GM11168 (cell line): ENCODE data around the gene MACROD1.

Experiments
- in situ Hi-C: fragments of 300-500 bp; cut with MboI; formaldehyde crosslinking; loops from one replicate; pipeline ENCODE4 v1.12.0; 2022; ENCODE audit warnings: low sequenced_read_pairs; ENCODE audit not compliant: unreplicated experiment

MACROD1 gene

DNA sequence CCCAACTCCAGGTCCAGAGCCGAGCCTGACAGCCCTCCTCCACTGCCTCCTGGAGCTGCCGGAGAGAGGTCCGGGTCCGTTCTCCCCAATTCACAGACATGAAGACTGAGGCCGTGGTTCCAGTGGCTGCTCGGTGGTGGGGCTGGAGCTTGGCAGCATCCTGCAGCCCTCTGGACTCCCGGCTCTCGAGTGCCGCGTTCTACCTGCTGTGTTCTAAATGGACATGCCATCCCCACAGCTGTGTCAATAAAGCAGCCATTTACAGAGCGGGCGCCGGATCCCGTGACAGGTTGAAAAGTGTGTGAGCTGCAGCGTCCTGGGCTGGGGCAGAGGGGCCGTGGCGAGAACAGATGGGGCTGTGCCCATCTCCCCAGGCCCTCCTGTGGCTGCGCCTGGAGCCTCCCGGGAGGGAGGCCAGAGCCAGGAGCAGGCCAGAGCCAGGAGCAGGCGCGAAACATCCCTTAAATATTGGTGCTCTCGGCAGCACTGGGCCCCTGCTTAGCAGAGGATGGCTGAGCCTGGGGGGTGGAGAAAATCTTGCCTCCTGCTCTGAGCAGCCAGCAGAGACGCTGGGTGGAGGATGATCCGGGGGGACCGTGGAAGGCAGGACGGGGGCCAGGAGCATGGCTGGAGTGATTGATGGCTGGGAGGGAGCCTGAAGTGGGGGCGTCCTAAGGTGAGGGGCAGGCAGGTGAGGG is 84.0 kb downstream of the MACROD1 start:
- in situ Hi-C loops, result no loop called here

DNA sequence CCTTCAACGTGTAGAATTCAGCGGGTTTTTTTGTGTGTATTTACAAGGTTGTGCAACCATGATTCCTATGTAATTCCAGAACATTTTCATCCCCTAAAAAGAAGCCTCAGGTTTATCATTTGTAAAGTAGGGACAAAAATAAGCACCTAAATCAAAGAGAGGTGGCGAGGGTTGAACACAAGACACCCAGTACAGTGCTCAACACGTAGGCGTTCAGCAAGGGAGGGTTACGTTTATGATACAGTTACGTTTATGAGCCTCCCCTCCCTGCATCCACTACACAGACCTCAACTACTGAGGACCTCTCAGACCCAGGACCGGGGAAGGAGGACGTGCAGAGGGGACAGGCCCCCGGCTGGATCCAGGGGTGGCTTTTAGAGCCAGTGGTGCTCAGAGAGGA is 85.5 kb downstream of the MACROD1 start:
- in situ Hi-C loops, result no loop called here

DNA sequence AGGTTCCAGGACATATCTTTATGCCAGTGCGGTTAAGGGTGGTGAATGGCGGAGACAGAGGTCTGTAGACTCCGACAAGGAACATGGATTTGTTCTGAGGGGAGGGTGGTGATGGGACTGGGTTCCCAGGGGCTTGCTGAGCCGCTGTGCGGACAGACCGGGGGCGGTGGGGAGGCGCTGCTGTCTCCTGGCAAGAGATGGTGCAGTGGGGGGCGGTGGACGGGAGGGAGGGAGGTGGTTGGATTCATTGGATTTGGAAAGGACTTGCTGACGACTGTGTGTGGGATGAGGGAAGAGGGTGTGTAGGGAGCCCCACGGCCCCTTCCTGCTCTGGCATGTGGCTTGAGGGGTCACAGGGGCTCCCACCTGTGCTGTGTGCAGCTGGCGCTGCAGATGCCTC is 87.0 kb downstream of the MACROD1 start:
- in situ Hi-C loops, result no loop called here

DNA sequence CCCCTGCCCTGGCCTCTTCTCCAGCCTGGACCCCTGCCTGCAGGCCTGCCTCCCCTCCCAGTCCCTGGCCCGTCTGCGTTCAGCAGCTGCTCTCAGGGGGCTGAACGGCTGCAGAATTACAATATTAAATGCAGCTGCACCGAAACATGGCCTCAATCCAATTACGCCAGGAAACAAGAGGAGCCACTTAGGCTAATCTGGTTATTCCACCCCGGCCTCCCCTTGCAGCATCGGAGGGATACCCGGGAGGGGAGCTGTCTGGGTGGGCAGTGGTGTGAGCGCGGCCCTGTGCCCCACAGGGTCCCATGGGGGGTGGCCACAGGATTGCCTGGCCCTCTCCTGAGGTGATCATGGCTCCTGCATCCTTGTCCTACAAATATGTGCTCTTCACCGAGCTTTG is 87.6 kb downstream of the MACROD1 start:
- in situ Hi-C loops, result no loop called here

DNA sequence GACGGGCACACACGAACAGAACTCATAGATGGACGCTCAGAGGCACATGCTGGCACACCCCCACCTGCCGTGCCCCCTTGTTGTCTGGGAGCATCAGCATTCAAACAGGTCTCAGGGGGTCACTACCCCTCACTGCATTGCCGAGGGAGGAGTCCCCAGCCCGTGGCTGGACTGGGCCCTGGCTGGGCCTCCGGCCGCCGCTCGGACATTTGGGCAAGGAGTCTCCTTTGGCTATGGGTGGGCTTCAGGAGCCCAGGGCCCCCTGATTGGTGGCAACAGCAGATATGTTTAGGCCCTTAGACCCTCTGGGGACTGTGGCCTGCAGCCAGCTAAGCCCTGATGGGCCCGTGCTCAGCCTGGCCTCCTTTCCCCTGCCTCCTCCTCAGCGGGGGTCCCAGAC is 88.3 kb downstream of the MACROD1 start:
- in situ Hi-C loops, result no loop called here

DNA sequence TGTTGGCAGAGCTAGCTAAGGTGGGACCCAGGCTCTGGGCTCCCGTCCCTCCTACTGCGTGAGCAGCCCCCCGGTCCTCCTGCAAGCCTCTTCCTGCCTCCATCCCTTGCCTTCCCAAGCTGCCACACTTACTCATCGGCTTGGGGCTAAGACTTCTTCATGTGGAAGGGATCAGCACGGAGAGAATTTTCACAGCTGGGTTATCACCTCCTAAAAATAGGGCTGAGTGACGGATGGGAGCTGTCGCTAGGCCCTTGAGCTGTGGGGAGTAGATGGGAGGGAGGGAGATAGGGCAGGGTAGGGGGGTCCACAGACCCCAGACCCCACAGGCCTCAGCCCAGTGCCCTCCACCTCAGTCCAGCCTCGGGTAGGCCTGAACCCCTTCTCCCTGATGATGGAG is 89.2 kb downstream of the MACROD1 start:
- in situ Hi-C loops, result no loop called here

DNA sequence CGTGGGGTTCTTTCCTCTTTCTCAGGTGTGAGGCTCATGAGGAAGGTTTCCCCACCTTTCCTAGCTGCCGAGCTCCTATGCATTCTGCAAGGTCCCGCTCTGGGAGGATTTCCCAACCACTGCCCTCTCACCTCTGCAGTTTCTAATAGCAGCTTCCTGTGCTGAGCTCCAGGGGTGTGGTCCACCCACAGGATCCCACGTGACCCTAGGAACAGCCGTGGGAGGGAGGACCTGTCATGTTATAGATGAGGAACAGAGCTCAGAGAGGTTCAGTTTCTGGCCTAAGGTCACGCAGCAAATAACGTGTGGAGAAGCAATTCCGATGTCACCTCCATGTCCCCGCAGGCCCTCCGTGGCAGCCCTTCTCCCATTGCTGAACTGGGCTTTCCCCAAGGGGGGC is 91.7 kb downstream of the MACROD1 start:
- in situ Hi-C loops, result no loop called here

DNA sequence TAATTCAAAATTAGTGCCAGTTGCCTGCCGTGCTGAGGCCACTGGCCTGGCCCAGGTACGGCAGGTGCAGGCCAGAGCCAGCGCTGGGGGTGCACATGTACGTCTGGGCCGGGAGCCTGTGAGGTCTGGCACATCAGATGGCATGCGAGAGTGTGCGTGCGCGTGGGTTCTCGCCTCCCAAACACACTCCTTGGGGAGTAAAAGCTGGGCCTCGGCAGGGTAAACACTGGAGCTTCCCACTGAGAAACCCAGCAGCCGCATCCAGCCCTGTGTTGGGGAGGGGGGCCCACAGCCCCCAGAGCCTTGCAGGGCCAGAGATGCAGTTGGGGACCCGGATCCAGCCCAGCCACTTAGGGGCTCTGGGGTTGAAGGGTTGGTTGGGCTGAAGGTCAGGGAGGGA is 92.4 kb downstream of the MACROD1 start:
- in situ Hi-C loops, result no loop called here

DNA sequence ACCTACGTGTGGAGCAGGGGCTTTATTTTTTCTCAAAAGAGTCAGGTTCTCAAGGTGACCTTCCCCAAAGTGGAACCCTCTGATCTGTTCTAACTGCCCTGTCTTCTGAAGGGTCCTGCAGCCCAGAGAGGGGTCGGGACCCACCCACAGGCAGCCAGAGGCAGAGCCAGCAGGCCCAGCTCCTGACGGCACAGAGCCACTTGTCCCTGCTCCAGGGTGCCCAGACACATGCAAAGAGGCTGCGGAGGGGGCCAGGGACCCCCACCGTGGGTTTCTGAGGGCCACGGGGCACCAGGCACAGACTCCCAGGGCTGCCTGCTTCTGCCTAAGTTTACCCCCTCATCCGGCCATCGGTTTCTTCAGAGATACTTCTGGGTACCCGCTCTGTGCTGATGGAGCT is 93.0 kb downstream of the MACROD1 start:
- in situ Hi-C loops, result no loop called here

DNA sequence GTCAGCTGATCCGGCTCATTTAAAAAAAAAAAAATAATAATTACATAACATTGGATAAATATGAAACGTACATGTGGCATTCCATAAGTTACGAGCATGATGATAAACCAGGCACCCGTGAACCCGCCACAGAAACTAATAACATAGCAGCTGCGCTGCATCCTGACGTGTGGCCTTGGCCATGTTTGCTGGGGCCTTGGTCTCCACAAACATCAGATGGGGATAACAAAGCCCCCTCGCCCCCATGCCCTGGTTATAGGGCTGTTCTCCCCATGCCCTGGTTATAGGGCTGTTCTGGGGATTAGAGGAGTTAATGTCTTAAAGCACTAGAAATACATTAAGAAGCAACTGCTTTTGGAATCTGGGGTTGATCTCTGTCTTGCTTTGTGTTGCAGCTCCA is 93.5 kb downstream of the MACROD1 start:
- in situ Hi-C loops, result no loop called here

DNA sequence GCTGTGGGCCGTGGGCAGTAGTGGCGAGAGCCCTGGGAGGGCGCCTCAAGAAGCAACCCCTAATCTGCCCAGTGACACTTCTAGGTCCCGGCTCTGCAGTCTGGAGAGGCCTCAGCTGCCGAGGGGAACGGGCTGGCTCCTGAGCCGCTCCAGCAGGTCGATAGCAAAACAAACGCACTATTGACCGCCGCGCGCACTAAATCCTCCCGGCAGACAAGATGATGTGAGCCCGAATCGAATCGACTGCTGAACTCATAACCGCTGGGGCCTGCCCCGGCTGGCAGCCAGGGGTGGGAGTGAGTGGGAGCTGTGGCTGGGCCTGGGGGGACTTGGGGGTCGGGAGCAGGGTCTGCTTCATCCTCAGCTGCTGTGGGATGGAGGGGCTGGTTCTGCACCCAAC is 94.1 kb downstream of the MACROD1 start:
- in situ Hi-C loops, result no loop called here

DNA sequence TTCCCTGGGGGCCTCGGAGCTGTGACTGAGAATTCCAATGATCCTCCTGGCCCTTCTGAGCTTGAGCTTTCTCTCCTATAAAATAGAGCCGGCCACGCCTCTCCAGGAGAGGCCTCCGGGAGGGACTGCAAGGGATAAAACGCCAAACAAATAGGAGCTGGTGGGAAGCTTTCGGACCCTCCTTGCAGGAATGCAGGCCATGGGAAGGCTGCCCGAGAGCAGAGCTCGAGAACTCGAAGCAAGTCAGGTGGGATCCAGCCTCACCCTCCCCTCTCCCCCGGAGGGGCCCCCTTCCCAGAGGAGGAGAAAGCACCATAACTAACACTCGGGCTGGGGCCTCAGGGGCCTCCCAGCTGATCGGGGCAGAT is 95.6 kb downstream of the MACROD1 start:
- in situ Hi-C loops, result no loop called here

DNA sequence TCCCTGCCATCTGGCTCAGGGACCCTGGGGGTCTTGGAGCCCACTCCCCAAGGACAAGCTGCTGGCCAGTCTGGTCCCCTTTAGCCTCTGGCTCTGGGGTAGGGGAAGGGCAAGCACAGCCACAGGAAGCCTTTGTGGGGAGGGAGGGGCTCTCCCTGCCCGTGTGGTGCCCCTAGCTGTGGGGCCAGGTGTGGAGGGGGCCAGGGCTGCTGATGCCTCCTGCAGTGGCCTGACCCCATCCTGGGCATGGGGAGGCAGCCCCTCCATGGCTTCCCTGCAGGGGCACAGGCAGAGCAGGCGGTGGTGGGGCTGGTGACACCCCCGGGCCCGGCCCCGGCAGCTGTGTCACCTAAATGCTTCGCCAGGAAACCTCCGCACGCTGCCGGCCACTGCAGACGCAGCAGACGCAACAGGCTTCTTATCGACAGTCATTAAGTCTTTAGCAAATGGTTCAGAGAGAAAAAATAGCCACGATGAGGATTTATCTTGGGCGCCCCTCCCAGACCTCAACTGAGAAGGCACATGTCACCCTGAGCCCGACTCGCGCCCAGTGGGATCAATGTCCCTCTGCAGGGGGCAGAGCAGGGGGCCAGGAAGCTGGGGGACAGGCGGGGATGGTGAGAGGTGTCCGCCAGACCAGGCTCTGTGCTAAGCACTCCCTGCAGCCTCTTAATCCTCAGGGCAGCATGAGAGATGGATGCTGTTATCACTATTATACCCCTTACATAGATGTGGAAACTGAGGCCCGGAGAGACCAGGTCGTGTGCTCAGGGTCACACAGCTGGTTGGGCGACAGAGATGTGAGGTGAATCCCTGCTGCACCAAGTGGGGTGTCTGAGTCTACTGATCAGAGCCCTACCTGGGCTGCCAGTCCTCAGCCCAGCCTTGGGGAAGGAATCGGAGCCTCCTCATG is 96.3 kb downstream of the MACROD1 start:
- in situ Hi-C loops, result no loop called here

DNA sequence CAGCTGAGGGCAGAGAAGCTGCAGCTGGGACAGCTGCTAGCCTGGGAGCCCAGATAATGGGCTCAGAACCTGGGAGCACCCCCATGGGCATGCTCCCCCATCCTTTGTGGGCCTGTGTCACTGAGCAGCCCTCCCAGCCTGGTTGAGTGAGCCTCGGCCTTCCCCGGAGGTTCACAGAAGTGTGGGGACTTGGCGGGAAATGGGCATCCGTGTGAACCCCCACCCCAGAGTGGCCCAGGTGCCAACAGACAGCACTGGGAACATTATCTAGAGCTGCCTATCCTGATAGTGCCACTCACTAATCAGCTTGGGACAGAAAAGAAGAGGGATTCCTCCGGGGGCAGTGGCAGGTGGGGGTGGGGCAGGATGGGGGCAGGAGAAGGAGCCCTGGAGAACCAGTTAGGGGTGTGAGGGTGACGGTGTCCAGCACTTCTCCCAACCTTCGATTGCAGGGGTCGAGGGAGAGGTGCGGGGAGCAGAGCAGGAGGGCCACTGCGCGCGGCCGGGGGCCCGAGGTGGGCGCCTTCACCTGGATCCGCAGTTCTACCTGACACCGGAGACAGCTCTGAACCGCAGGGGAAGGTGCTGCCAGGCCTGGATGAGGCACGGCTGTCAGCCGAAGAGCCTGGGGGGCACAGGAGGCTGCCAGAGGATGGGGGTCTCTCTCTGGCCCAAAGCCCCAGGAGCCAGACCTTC is 97.1 kb downstream of the MACROD1 start:
- in situ Hi-C loops, result no loop called here

DNA sequence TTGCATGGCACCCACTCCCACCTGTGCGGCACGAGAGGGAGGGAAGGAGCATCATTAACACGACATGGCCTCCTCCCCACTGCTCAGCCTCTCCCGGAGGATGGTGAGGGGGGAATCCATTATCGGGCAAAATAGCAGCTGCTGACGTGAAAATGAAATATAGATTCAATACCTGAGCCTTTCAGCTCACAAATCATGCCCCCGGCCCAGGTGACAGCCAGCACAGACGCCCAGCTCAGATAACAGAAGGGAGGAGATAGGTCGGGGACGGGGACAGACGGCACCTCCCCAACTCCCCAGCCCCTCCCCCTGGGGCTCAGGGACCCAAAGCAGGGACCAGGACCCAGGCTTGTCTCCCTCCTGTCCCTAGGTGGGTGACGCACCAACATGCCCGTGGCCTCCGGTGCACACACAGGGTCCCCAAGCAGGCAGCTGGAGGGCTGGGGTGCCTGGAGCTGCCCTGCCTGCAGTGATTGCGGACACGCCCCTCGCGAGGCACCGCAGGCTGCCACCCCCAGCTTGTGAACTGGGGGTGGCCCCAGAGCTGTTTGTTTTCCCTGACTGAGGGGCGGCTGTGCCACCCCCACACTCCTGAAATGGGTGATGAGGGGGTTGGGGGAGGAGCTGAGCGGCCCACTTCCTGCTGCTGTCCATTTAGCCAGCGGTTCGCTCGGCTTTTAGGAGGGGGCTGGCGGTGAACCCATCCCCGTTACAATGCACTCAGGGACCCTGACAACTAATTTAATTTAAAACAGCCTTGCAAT is 98.5 kb downstream of the MACROD1 start:
- in situ Hi-C loops, result no loop called here

DNA sequence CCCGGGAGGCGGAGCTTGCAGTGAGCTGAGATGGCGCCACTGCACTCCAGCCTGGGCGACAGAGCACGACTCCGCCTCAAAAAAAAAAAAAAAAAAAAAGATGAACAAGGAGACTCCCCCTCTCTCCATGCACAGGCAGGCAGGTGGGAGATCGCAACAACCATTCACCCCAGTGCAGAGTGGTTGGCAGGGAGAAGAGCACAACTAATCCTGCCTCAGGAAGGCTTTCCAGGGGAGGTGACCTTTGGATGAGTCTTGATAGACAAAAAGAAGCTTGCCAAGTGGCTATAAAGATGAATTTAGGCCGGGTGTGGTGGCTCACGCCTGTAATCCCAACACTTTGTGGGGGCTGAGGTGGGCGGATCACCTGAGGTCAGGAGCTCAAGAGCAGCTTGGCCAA is 100.2 kb downstream of the MACROD1 start:
- in situ Hi-C loops, result no loop called here

DNA sequence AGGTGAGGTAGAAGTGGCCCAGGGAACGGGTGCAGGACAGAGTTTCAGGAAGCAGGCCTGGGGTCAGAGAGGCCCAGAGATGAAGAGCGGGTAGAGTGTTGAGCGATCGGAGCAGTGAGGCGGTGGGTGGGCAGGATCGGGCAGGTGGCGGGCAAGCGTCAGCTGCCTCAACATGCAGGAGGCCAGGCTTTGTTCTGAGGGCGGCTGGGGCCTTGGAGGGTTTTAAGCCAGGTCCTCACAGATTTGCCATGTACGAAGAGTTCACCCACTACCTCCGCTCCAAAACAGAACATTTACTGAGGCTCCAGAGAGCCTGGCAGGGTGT is 100.8 kb downstream of the MACROD1 start:
- in situ Hi-C loops, result no loop called here

DNA sequence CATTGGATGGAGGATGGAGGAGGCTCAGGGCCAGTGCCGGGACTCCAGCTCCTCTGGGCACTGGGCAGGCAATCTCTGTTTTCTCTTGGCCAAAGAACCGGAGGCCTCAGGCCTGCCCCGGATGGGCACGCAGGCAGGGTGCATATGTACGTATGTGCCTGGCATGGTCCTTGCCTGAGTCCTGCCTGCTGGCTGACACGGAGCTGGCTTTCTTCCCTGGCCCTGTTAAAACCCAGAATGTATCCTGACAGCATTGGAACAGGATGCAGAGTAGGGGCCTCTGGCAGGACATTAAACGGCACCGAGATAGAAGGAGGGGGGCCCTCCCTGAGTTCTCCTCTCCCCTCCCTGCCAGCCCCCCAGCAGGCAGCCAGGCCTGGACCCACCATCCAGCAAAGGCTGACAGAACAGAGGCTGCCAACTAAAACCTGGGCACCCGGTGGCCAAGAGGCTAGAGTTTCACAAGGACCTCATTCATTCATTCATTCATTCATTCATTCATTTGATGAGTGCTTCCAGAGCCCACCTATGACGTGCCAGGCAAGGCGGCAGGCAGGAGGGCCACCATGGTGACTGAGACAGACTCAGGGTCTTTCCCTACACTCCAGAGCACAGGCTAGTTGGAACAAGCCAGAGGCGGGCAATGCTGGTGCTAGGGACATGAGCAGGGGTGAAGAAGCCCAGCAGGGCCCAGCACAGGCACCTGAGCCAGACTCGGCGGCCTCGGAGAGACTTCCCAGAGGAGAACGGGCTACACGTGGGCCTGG is 101.4 kb downstream of the MACROD1 start:
- in situ Hi-C loops, result no loop called here

DNA sequence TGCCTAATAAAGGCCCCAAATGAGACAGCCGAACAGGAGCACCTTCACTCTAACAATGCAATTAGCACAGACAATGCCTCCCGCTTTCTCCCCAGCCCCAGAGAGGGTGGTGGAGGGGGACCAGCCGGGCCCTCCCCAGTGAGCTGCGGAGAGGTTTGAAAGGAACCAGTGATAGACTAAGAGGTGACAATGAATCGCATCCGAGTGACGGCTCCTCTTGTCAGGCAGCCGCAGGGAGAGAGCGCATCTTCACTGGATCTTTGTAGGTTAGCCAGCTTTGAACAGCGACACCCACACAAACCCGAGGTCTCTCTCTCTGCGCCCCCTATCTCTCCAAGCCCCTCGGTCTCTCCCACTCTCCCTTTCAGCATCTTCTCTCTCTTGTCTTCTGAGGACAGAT is 102.1 kb downstream of the MACROD1 start:
- in situ Hi-C loops, result no loop called here
